COLO668 (cell line): ENCODE results near the gene DSG1.
"Not testable (repeated sequence)": the region's sequence is repeated elsewhere in the genome, so short reads cannot be mapped to it uniquely, and the experiment has no call there.

Experiments used
- DNase-seq: peaks from one replicate; lab custom pipeline; 2025; ENCODE audit not compliant: unreplicated experiment; lab: John Stamatoyannopoulos, UW

Gene DSG1

DNA sequence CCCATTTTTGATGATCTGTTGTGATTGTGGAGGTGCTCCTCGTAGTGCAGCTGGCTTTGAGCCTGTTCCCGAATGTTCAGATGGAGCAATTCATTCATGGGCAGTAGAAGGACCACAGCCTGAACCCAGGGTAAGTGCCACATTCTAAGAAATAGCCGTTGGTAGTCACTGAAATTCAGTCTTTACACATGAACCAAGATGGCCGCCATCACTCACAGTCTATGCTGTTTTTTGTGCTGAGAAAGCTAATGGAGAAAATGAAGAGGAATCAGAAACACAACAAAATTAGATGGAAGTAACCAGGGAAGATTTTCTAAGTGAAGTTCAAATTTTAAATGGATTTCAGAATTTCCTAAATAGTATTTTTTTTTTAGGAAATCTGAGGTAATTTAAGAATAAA lies 25.5 kb downstream of the DSG1 start:
- no peak for DNase-seq

DNA sequence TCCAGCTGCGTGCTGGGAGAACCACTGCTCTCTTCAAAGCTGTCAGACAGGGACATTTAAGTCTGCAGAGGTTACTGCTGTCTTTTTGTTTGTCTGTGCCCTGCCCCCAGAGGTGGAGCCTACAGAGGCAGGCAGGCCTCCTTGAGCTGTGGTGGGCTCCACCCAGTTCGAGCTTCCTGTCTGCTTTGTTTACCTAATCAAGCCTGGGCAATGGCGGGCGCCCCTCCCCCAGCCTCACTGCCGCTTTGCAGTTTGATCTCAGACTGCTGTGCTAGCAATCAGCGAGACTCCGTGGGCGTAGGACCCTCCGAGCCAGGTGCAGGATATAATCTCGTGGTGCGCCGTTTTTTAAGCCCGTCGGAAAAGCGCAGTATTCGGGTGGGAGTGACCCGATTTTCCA lies 35.4 kb downstream of the DSG1 start:
- not testable (repeated sequence) for DNase-seq

DNA sequence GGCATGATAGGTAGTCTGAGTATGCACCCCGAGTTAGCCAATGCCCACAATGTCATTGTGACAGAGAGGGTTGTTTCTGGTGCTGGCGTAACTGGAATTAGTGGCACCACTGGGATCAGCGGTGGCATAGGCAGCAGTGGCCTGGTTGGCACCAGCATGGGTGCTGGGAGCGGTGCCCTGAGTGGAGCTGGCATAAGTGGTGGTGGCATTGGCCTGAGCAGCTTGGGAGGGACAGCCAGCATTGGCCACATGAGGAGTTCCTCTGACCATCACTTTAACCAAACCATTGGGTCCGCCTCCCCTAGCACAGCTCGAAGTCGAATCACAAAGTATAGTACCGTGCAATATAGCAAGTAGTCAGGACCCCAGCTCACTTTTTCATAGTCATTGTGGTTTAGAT lies 37.0 kb downstream of the DSG1 start:
- DNase-seq, result no peak

DNA sequence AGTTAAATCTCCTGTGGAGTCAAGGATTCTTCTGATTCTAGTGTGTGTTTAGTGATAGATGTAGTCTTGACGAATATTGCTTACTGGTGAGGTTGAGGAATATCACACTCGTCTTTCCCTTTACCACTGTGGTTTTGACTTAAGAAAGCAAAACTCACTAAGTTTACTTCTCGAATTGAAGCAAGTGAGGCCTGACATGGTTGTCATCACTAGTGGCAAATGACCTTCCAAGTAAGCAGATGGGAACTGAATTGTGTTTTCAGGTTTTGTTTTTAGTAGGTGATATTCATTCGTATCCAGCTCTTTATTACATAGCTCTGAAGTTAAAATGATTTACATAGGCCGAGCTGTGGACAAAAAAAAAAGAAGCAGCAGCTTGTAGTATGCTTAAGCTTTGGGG lies 38.1 kb downstream of the DSG1 start:
- no peak for DNase-seq

DNA sequence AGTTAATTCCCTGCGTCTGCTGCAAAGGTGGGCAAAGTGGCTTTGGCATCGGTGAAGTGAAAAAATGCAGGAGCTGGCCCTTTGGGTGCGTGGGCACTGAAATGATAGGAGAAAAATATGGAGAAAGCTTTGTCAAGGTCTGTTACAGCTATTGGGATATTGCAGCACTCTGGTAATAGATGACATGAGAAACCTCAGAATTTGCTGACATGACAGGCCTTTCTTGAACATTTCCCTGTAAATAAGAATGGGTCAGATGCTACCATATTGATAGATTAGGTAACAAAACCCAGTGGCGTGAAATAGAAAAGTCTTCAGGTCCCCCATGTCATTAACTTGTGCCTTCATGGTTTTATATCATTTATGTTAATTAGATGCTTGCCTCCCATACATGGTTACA lies 46.2 kb downstream of the DSG1 start:
- DNase-seq, result no peak

DNA sequence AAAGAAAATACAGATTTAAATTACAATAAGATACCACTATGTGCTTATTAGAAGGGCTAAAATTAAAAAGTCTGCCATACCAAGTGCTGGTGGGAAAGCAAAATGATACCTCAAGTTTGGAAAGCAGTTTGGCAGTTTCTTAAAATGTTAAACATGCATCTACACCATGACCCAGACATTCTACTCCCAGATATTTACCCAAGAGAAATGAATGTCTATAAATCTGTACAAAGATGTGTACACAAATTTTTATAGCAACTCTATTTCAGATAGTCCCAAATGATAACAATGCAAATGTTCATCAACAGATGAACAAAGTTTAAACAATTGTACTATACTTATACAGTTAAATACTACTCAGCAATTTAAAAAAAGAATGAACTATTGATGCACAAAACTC lies 51.5 kb downstream of the DSG1 start:
- no peak for DNase-seq

DNA sequence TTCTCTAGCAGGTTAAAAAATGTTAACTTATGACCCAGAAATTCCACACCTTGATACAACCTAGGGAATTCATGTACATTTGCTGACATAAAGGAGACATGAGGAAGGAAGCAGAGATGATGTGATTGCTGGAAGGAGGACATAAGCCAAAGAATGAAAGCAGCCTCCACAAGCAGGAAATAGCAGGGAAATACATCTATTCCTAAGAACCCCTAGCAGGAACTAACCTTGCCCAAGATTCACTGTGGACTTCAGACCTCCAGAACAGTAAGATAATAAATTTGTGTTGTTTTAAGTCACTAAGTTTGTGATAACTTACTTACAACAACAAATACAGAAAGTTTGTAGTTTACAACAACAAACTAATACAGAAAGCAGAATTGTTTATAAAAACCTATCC lies 54.0 kb downstream of the DSG1 start:
- DNase-seq, result no peak

DNA sequence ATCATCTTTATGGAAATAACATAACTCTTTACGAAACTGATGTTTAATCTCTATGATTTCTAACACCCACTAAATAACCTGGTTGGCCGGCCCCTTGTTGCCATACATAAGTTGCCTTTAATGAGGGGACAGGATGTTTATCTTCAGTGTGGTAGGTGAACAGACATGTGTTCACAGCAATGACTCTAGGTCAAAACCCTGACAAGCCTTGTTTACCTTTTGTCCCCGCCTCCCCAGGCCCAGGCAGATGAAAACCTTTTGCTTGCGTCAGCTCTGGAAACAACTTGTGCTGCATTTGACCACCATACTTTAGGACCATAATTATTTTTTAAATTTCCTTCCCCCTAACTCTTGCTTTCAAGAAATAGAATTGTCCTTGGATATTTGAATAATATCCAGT lies 55.7 kb downstream of the DSG1 start:
- DNase-seq, result no peak

DNA sequence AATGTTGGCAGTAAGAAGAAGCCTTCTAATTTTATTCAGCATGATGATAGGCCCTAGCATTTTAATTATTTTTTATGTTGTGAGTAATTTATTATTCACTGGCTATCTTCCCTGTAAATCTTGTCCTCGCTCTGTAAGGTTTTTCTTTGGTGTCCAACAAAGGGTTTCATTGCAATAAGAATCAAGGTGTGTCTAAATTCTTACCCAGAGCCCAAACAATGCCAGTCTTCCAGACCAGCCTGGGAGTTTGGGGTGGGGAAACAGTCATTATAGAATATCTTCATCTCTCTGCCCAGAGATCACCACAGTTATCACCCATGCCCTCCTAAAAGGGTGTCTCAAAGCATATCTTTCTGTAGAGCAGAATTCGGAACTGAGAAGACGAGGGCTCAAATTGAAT lies 58.5 kb downstream of the DSG1 start, which contains the start of gene DSG4:
TSS of gene DSG4 (plus strand) at position 301 of the 400 bp plus-strand sequence. CDS start 135 bp downstream, outside the sequence.
- DNase-seq, result no peak

DNA sequence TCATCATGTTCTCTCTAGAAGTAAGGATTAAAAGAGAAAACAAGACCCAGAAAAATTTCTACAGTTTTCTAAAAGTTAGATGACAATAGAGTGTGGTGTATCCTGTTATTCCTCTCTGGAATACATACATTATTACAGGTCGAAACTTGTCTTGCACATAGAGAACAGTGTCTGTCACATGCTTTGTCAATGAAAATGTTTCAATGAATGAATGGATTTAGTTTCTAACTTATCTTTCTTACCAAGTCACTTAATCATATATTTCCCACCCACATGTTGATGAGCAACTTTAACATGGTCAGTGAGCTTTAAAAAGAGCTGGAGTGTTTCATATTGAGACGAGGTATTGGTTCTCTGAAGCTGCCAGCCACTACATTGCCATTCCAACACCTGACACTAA lies 63.0 kb downstream of the DSG1 start:
- no peak for DNase-seq

DNA sequence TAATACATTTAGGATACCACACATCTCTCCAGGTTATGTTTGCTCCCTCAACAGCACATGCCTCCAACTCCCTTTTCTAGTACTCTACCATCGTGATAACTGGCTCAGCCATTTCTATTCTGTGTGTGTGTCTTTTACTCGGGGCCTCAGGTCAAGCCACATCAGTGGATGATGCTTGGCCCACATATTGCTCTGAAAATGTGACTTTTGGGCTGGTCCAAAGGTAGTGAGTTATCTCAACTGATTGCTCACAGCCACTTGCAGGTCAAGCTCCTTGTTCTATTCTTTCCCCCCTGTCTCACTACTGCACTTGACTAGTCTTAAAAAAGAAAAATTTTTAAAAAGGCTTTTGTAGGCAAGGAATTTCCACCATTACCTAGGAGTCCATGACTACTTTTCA lies 64.1 kb downstream of the DSG1 start:
- no peak for DNase-seq

DNA sequence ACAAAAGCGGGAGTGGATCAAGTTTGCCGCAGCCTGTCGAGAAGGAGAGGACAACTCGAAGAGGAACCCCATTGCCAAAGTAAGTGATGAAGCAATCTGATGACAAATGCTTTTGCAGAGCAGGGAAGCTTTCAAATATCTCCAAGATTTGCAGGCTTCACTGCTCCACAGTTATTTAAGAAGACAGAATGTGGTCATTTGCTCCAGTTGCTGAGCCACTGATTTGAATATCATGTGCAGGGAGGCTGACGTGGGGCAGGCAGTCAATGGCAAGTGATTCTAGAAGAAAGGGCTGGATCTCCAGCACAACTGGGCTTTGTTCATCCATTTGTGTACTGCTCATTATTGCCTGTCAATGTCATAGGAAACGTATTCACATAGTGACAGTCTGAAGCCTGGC lies 68.8 kb downstream of the DSG1 start:
- DNase-seq, result no peak

DNA sequence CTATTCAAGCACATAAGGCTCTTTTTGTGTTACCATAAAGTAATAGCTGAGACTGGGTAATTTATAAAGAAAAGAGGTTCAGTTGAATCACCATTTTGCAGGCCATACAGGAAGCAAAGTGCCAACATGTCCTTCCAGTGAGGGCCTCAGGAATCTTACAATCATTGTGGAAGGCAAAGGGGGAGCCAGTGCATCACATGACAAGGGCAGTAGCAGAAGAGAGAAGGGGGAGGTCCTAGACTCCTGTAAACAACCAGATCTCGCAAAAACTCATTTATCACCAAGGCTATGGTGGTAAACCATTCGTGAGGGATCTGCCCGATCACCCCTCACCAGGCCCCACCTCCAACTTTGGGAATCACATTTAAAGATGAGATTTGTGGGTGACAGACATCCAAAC lies 75.3 kb downstream of the DSG1 start:
- DNase-seq, result no peak

DNA sequence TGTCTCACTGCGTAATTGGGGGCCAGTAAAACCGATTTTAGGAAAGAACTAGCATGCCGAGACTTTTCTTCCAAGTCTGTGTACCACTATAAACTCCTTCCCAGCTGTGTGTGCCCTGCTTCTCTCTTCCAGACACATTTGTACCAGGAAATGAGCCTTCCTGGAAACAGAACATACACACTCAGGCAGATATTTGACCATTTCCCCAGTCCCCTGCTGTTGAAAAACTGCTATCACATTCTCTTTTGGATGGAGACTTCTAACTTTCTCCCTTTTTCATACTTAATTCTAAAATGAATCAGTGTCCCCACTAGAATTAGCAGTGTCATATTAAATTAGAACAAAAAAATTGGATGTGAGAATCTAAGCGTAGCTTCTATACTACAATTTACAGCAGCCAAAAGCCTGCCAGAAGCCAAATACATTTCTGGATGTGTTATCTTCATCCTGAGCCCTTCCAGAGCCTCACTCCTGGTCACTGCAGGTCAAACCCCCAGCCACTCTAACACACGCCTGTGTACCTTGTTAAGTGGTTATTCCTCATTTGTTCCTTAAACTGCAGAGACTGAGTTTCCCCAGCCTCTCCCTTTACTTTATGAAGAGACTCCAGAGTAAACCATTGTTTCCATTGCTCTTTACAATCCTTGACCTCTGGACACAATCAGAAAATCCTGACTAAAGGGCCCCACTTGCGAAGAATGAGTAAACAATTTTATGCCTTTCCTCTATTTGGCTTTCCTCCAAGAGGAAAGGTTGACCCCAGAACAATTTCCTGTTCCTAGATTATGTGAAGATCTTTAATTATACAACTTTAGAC lies 79.0 kb downstream of the DSG1 start:
- no peak for DNase-seq

DNA sequence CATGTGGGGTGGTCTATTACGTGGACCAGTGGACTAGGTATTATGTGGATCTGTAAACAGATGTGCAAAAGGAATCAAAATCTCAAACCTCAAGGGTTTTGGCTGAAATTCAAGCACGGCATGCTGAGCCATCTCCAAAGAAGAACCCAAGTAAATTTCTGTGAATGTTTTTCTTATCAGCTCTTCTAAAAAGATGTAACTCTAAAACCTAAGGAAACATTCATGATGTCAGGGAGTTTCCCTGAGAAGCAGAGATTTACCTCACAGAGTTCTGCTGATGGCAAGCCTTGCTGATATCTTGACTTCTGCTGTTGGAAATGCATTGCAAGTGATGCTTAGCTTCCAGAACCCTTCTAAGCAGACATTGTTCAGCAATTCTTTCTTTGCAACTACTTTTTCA lies 80.2 kb downstream of the DSG1 start:
- DNase-seq, result no peak

DNA sequence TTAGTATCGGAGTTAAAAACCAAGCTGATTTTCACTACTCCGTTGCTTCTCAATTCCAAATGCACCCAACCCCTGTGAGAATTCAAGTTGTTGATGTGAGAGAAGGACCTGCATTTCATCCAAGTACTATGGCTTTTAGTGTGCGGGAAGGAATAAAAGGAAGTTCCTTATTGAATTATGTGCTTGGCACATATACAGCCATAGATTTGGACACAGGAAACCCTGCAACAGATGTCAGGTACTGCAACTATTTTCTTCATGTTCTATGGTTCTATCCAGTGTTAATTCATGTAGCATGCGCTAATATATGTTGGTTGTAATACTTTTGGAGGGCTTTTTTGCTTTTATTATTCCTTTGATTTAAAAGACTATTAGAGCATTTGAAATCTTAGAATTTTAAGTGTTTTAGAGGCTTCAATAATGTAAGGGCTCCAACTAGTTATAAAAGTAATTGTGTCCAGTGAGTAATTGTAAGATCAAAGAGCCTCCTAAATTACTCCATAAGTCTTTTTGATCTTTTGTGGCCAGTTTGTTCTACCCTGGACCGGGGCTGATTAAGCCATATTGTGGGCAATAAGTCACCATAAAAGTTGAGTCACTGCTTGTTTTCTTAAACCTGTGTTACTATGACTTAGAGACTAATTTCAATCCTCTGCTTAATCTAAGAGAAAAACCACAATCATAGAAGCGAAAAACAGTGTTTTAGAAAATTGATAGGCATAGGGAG lies 81.5 kb downstream of the DSG1 start:
- no peak for DNase-seq

DNA sequence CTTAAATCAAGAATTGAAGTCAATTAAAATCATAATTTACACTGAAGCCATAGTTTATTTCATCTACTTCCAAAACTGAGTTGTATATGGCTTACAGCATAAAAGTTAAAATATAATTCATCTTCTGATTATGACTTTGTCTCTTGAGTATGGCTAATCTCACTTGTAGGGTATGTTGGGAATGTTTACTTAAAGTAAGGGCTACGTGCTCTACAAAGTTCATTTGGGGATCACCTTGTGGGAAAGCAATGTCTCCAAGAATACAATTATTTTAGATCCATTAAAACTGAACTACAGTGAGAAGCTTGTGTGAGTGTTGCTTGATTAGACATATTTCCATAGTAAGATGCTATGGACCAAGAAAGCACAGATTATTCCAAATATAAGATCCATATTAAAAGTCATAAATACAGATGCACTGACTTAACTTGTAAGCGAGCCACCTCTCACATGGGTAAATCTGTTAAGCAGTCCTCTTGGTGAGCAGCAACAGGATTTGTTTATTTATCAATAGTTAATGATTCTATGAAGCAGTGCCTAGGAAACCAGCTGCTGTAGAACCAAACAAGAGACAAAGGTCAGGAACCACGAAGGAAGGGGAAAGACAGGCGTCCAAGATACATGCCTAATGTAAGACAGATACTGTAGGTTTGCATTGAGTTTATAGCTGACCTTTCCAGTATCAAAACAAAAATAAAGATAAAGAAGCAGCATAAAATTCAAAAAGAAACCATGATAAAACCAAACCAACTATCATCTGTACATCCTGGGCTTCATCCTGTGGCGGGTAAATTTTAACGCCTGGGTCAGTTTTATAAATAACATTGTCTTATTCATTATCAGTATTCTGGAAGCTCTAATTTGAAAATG lies 83.4 kb downstream of the DSG1 start:
- DNase-seq, result peak; percentile 28

DNA sequence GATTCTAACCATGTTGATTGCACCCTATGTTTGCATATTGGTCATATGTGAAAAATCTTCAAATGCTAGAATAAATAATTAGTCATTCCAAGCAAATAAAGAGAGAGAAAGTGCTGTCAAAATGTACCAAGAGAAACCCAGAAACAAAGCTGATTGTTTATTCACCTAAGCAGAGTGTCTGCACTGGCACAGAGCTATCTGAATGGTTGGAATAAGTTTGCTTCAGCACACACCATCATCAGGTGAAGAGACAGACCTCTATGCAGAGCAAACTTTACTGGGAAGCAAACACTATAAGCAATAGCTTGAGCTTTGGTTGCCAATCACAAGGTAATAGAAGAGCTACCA lies 84.0 kb downstream of the DSG1 start:
- no peak for DNase-seq

DNA sequence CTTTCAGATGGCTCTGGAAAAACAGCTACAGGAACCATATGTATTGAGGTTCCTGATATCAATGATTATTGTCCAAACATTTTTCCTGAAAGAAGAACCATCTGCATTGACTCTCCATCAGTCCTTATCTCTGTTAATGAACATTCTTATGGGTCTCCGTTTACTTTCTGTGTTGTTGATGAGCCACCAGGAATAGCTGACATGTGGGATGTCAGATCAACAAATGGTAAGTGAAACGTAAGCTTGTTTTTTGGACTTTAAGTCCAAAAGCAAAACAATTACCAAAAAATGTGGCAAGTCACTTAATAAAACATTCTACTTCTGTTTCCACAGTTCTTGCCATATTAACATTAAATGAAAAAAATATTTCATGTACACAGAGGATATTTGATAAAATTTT lies 85.4 kb downstream of the DSG1 start:
- DNase-seq, result no peak
